Activated CD8-positive, alpha-beta memory T cell treated with anti-CD3 and anti-CD28 coated beads for 36 hours (primary cell): ENCODE data around the gene ZNF431. TPM values are rescaled to one million over a fixed set of nuclear protein-coding genes. Genes with fewer than 3 reads are reported as not detected.

Experiments
- total RNA-seq, 2 experiments: library from RNA; stranded (reverse); gene quantifications; one replicate each; pipeline ENCODE4 v1.2.3, GENCODE V29; 2021

ZNF431 gene
- total RNA-seq, 2 experiments from 2014 or later, result 12.2 to 13.8 TPM

Other genes starting within 250 kb of the ZNF431 start
- 10 to 100 TPM; 12.6 to 13.5 TPM for gene ZNF85, start 218.8 kb upstream of the ZNF431 start, total RNA-seq
- 10 to 100 TPM; 16.9 to 18.1 TPM for gene ZNF430, start 121.4 kb upstream of the ZNF431 start, total RNA-seq
- gene ZNF714, start 59.8 kb upstream of the ZNF431 start, total RNA-seq, result 10 to 100 TPM; 13.3 to 16.6 TPM
- gene ZNF708, start 187.4 kb downstream of the ZNF431 start, total RNA-seq, result 10 to 100 TPM; 10.3 to 10.7 TPM
- gene ZNF738, start 217.0 kb downstream of the ZNF431 start, total RNA-seq, result 10 to 100 TPM in 1 of 2 experiments, 1 to 10 TPM in 1; 8.1 to 10.1 TPM